Measurements from ENCODE around the gene LYZL4.

The LYZL4 gene

DNA sequence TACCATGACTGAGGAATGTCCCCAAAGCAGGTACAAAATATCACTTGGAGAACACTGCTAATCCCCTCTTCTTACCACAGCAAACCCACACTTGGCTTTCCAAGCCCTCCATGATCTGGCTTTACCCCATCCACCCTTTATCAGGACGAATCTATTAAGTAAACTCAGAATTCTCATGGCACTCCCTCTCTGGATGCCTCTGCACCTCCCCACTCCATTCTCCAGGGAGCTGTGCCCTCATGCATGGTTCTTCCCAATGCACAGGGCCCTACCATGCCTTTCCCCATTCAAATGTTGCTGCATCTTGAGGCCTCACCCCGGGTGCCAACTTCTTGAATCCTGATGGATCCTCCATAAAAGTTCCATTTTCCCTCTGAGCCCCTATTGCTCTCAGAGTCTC is 2.3 kb downstream of the LYZL4 start:
- H3K27ac ChIP-seq = no peak overlapping the region
- TF ChIP-seq, protein P1, sequence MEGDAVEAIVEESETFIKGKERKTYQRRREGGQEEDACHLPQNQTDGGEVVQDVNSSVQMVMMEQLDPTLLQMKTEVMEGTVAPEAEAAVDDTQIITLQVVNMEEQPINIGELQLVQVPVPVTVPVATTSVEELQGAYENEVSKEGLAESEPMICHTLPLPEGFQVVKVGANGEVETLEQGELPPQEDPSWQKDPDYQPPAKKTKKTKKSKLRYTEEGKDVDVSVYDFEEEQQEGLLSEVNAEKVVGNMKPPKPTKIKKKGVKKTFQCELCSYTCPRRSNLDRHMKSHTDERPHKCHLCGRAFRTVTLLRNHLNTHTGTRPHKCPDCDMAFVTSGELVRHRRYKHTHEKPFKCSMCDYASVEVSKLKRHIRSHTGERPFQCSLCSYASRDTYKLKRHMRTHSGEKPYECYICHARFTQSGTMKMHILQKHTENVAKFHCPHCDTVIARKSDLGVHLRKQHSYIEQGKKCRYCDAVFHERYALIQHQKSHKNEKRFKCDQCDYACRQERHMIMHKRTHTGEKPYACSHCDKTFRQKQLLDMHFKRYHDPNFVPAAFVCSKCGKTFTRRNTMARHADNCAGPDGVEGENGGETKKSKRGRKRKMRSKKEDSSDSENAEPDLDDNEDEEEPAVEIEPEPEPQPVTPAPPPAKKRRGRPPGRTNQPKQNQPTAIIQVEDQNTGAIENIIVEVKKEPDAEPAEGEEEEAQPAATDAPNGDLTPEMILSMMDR (conservative IDR thresholded peaks at IDR 0.05) = no peak
- no peak for TF ChIP-seq ZFX (IDR thresholded peaks at IDR 0.05)

DNA sequence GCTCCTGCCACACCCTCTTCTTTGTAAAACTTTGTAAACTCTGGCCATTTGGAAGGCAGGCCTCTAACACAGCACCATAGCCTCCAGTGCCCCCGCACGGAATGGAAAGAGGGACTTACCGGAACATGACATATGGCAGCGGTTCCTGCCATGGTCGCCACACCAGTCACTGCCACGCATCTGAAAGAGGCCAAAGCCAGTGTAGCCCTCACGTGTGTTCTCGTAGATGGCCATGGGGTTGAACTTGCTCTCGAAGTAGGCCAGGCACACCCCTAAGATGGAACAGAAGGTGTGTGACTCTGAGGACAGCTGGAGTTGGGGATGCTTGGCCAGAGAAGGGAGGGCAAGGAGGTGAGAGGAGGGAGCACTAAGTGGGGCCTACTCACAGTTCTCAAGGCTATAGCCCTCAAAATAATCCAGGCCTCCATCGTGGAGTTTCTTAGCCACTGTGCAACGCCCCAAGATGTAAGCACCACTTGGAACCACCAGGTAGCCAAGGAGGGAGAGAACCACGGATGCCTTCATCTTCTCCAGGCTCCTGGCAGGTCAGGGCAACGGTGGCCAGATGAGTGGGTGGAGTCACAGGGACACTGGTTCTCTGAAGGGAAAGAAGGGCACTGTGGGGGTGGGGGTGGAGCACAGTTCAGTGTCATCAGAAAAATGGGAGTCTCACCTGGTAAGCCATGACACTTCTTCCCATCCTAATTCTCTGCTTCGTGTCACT is 3.5 kb downstream of the LYZL4 start:
- no peak for TF ChIP-seq ZFX (IDR thresholded peaks at IDR 0.05)
- TF ChIP-seq, protein P1 (conservative IDR thresholded peaks at IDR 0.05) = no peak
- H3K27ac ChIP-seq = no peak overlapping the region

DNA sequence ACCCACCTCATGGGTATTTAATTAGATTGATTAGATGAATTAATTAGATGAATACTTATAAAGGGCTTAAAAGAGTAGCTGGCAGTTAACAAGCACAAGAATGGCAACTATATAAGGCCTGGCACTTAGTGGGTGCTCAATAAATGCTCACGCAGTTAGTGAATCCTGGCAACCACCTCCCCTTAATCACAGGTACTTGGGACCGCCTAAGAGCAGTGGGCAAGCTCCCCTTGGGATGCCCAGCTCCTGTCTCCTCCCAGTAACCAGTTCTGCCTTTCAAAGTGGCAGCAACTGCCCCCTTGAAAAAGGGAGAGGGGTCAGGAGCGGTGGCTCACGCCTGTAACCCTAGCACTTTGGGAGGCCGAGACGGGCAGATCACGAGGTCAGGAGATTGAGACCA is 4.6 kb downstream of the LYZL4 start:
- TF ChIP-seq, protein P1 (conservative IDR thresholded peaks at IDR 0.05) = no peak
- no peak for TF ChIP-seq ZFX (IDR thresholded peaks at IDR 0.05)
- H3K27ac ChIP-seq = no peak overlapping the region

DNA sequence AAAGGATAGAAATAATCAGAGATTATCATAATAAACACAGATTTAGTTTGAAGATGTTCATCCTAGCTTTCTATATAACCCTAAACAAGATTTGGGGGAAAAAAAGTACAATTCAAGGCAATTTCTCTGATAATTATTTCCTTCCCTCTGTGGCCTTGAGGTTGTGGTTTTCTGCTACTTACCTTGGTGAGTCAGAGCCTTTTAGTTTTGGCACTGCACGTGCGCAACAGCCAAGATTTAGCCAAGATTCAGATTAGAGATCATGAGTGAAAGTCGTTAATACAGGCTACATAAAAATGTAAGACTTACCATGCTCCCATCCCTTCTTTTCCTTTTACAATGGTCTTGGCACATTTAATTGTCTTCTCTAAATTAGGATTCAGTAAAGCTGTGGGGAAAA is 6.7 kb downstream of the LYZL4 start:
- H3K27ac ChIP-seq = no peak overlapping the region
- TF ChIP-seq ZFX (IDR thresholded peaks at IDR 0.05) = no peak
- TF ChIP-seq, protein P1 (conservative IDR thresholded peaks at IDR 0.05) = no peak

DNA sequence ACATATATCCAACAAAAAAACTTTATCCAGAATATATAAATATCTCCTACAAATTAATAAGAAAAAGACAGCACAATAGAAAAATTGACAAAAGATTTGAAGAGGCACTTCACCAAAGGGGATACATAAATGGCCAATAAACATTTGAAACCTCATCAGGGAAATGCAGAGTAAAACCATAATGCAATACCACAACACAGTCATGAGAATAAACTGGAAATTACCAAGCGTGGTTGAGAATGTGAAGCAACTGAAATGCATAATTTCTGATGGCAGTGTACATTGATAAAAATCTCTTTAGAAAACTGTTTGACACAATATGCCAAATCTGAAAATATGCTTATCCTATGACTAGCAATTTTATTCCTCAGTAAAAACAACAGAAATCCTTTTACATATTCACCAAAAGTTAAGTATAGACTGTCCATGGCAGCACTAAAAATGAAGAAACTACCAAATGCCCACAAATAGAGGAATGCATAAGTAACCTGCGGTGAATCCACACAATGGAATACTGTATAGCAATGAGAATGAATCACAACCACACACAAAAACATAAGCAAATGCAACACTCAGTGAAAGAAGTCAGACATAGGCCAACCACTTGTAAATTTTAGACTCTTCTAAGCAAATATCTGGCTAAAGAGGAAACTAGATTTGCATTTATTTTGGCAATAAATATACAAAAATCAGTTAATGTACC is 7.9 kb downstream of the LYZL4 start:
- no peak overlapping the region for H3K27ac ChIP-seq
- no peak for TF ChIP-seq ZFX (IDR thresholded peaks at IDR 0.05)
- TF ChIP-seq, protein P1 (conservative IDR thresholded peaks at IDR 0.05) = no peak

DNA sequence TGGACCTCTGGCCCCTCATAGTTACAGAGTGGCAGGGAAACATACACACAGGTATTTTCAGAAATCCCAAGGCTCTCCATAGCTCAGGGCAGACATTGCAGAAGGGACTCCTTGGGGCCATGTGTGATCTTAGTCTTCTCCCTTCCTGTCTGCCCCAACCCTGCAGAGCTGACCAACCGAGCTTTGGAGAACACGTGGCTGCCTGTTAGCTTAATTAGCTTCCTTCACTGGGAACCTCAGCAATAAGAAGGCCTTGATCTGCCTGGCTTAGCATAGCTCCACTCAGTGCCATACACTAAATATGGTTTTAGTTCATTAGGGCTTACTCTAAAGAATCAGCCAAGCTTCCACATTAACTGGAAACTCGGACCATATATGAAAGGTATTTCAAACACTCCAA is 12.3 kb downstream of the LYZL4 start:
- no peak overlapping the region for H3K27ac ChIP-seq
- TF ChIP-seq, protein P1 (conservative IDR thresholded peaks at IDR 0.05) = no peak
- no peak for TF ChIP-seq ZFX (IDR thresholded peaks at IDR 0.05)

DNA sequence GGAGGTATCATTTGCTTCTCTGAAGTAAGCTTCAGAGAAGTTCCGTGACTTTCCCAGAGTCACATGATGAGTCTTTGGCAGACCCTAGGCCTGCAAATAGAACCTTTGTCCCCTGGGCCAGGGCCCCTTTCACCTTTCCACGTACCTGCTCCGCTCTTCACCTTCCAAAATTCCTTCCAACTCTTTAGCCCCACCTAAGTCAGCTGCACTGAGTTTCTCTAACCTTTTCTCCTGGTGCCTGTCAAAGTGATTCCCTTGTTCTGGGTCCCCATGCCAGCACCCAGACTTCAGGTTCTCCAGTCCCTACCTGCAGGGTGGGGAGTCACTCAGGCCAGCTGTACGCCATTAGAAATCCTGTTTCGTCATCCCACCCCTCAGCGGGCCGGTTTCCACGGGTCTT is 12.8 kb downstream of the LYZL4 start:
- no peak overlapping the region for H3K27ac ChIP-seq
- TF ChIP-seq, protein P1 (conservative IDR thresholded peaks at IDR 0.05) = no peak
- TF ChIP-seq ZFX (IDR thresholded peaks at IDR 0.05) = no peak
